IPS DF 19.7 (cell line): Measurements from ENCODE around the gene ZDHHC14.
"Not testable (repeated sequence)": the region's sequence is repeated elsewhere in the genome, so short reads cannot be mapped to it uniquely, and the experiment has no call there.

Source experiments
- DNase-seq: peaks from one replicate; pipeline ENCODE4 v3.0.0-alpha.2; 2013; ENCODE audit warnings: low read depth, low spot score

The ZDHHC14 gene

DNA sequence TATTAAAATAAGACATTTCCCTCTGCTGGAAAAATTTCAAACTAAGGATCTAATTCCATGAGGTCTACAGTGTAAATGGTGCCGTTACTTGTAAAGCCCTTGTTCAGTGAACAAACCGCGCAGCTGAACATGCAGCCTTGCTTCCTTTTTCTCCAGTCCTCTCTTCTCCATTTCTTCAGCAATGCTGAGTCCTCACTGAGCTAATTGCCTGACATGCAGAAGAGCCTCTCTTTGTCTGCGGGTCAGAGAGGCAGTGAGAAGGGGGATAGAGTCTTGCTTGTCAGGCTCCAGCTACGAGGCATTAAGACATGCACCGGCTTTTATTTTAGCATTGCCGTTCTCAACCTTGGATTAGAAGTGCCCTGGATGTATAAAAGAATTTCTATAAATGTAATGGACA, 25.7 kb downstream of the ZDHHC14 start:
- DNase-seq, result no peak

- no peak for DNase-seq
Observed at GRCh38 chr6:157407646-157408045, 26.7 kb downstream of the ZDHHC14 start.

- DNase-seq, result not testable (repeated sequence)
Observed at GRCh38 chr6:157408427-157408826, 27.4 kb downstream of the ZDHHC14 start.

- no peak for DNase-seq
Observed at GRCh38 chr6:157410045-157410444, 29.1 kb downstream of the ZDHHC14 start.

GRCh38 chr6:157411368-157411767, 30.4 kb downstream of the ZDHHC14 start:
- no peak for DNase-seq

- DNase-seq, result no peak
Observed at GRCh38 chr6:157412791-157413190, 31.8 kb downstream of the ZDHHC14 start.

- DNase-seq, result no peak
Observed at GRCh38 chr6:157420497-157420896, 39.5 kb downstream of the ZDHHC14 start.

DNA sequence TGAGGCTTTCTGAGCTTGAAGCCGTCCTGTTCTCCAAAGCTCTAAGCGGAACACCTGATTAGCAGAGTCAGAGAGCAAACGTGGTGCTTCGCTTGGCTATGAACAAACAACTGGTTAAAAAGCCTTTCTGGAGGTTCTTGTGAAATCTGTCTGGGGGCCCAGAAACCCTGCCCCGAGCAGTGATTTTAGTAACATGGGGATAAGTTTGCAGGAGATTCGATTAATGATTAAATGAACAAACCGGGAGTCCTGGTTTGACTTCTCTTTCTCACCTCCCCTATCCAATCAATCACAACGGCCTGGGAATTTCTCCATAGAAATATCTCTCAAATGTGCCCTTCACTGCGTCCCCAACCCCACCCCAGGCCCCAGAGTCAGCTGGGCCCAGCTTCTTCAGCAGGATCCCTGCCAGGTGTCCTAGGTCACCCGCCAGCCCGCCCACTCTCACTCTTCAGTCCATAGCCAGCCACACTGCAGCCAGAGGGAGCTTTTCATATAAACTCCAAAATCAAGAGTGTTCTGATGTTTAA, 43.6 kb downstream of the ZDHHC14 start:
- DNase-seq, result no peak

DNA sequence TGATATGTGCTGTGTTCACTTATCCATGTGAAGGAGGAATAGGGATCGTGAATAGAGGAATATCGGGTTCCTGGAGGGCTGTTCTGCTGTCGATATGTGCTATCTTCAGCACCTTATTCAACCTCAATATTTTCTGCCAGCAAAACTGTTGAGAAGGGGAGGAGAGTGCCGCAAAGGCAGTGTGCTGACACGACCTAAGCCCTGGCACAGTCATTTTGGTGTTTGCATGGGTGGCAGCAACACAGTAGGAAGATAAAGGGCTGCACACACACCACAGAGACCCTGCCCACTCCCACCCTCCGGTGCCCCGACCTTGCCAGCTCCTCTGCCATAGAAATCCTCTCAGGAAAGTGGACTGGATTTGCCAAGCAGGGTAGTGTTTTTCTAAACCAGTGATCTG, 47.0 kb downstream of the ZDHHC14 start:
- DNase-seq, result no peak

GRCh38 chr6:157428427-157429202, 47.6 kb downstream of the ZDHHC14 start:
- DNase-seq, result no peak

GRCh38 chr6:157429248-157429647, 48.3 kb downstream of the ZDHHC14 start:
- no peak for DNase-seq

- DNase-seq, result no peak
Observed at GRCh38 chr6:157430834-157431233, 49.8 kb downstream of the ZDHHC14 start.

DNA sequence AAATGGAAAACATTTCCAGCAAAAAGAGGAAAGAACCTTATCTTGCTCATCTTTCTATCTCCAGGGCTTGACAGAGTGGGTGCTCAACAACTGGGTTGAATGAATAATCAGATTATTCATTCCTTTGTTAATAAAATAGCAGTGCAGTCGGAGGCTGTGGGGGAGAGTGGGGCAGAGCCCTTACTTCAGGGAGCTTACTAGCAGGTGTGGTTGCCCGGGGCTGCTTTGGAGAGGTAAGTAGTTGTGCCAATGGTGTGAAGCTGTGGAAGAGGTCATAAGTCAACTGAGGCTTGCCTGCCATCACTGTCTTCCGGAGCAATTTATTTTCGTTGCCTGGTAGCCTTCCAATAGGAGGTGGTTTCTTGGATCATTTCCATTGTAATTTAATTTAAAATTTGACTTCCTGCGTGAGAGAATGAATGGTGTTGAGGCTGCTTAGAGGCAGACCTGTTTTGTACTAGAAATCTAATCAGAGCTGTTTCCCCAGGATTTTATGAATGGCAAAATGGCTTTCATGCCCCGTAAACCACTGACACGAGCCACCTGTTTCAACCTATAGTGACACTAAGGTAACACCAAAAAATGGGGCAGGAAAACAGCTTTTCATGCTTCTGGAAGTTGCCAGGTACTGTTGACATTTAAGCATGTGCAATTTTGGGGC, 51.4 kb downstream of the ZDHHC14 start:
- no peak for DNase-seq

DNA sequence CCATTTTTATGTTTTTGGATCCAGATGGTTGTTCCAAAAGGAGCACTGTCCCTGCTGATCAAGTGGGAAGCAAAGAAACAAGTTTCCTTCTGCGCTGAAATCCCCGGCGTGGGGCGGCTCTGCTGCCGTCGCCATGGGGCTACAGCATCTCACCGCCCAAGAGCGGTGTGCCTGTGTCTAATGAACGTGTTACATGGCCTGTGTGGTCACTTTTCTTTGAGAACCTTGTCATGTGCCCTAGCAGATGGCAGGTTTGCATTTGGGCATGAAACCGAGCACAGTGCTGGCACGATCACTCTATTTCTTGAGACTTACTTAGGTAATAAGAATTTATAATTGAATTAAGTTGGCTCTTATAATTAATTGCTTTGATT, 51.9 kb downstream of the ZDHHC14 start:
- DNase-seq, result no peak

DNA sequence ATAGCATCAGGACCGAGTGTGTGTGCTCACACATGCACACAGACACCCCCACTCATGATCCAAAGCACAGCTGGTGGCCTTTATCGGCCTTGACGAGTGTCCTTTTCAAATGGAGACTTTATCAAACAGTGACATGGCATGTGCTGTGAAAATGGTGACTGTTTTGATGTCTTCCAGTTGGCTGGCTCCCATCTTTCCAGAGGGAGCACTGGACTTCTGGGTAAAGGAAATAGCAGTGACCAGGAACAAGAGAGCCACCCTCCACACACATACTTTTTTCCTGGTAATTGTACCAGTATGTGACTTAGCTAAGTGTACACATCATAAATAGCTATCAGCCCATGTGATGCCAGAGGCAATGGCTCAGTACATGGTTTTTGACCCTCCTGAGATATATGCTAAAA, 52.7 kb downstream of the ZDHHC14 start:
- DNase-seq, result no peak

GRCh38 chr6:157434349-157435033, 53.5 kb downstream of the ZDHHC14 start:
- DNase-seq, result no peak

- DNase-seq, result no peak
Observed at GRCh38 chr6:157436219-157436943, 55.4 kb downstream of the ZDHHC14 start.

- DNase-seq, result no peak
Observed at GRCh38 chr6:157436944-157437336, 56.0 kb downstream of the ZDHHC14 start.

GRCh38 chr6:157438611-157439111, 57.7 kb downstream of the ZDHHC14 start:
- DNase-seq, result no peak

- DNase-seq, result no peak
Observed at GRCh38 chr6:157440171-157440570, 59.2 kb downstream of the ZDHHC14 start.

GRCh38 chr6:157442291-157442690, 61.3 kb downstream of the ZDHHC14 start:
- DNase-seq, result no peak
